Adrenal gland (tissue), 12 donors: Measurements from ENCODE around the gene GRWD1. TPM values are rescaled to one million over a fixed set of nuclear protein-coding genes. Genes with fewer than 3 reads are reported as not detected.

Source experiments
- DNase-seq, 7 donors: peaks; one replicate each; pipeline ENCODE4 v3.0.0-alpha.2; 2019 to 2020
- H3K27ac ChIP-seq, 5 donors: fragments of 200-600 bp; sonication (generic) in 4 of 5; 1 replicate in 3 of 5; 2 replicates in 2 of 5; pipeline versions ENCODE4 v1.5.1 to v1.8.0; 2016 to 2020; ENCODE audit warnings: mild to moderate bottlenecking in 1 of 5
- H3K27me3 ChIP-seq: fragments of 200-600 bp; 2 replicates; pipeline ENCODE4 v1.8.0; 2021
- H3K36me3 ChIP-seq, 2 donors: fragments of 200-600 bp; replicated peaks in 1 of 2; 1 replicate in 1 of 2; 2 replicates in 1 of 2; pipeline versions ENCODE4 v1.5.1 to v1.8.0; 2018 to 2022
- H3K4me1 ChIP-seq, 2 donors: fragments of 200-600 bp; replicated peaks in 1 of 2; 1 replicate in 1 of 2; 2 replicates in 1 of 2; pipeline versions ENCODE4 v1.5.1 to v1.8.0; 2018 to 2021
- H3K4me3 ChIP-seq, 4 donors: fragments of 200-600 bp; sonication (generic) in 3 of 4; one replicate each; pipeline ENCODE4 v1.5.1; 2016 to 2018
- H3K9me3 ChIP-seq, 3 donors: fragments of 200-600 bp; sonication (generic) in 1 of 3; replicated peaks in 1 of 3; 1 replicate in 2 of 3; 2 replicates in 1 of 3; pipeline versions ENCODE4 v1.5.1 to v1.8.0; 2016 to 2021
- CTCF ChIP-seq, 6 experiments: fragments of 450-650 bp in 4 of 6; fragments of 200-600 bp in 2 of 6; sonication (generic) in 1 of 6; IDR thresholded peaks; 1 replicate in 5 of 6; 2 replicates in 1 of 6; pipeline versions ENCODE4 v1.5.1 to v1.8.0; 2016 to 2021; ENCODE audit warnings: antibody characterized with exemption in 6 of 6, mild to moderate bottlenecking in 2 of 6, moderate library complexity in 1 of 6
- POLR2A ChIP-seq, 2 donors: fragments of 450-650 bp; IDR thresholded peaks; one replicate each; pipeline ENCODE4 v1.6.1; 2017; ENCODE audit warnings: antibody characterized with exemption in 2 of 2, mild to moderate bottlenecking in 2 of 2, moderate library complexity in 1 of 2
- WGBS, 4 donors: extraction: QIAGEN DNeasy Blood & Tissue Kit in 2 of 4; methylation state at CpG; one replicate each; pipeline versions ENCODE4 v1.1.5 to v1.1.7; 2013 to 2017; 5-methylcytosine and 5-hydroxymethylcytosine counted together
- intact Hi-C, 2 donors: fragments of 100-400 bp; cut with DNase I; formaldehyde crosslinking; loops; one replicate each; pipeline versions ENCODE4 v1.14.1 to v1.15.0; 2022 to 2023
- polyA plus RNA-seq, 3 donors: library from polyadenylated mRNA; stranded (reverse); fragments of 200-250 nt in 2 of 3; fragments of 350-450 nt in 1 of 3; fragmentation: Illumina TruSeq in 1 of 3; extraction: RNeasy Lipid Tissue Mini Kit (QIAGEN cat#74804) in 1 of 3; gene quantifications; one replicate each; pipeline ENCODE4 v1.2.3, GENCODE V29; 2013 to 2014
- total RNA-seq, 9 donors: library from RNA; depleted of rRNA in 4 of 9; stranded (reverse); fragments of >200 nt in 4 of 9; fragments of 120-200 nt in 1 of 9; fragmentation: NEBNext Ultra II Directional in 1 of 9; extraction: Animal tissue kit (Norgen Biotek cat#: 25700) in 1 of 9; gene quantifications; one replicate each; pipeline versions ENCODE4 v1.1.0 to v1.2.4, GENCODE V29; 2013 to 2023
- donor health status: healthy with polysubstance abuse.
- donor health status: Bipolar disorder and iron deficiency.
- donor health status: DM: yes; HTN: yes; CAD: no.
- donor health status: DM: no; HTN: no; CAD: no.
- donor health status: DM: no; HTN: no; CAD: no.
- donor health status: DM: yes; HTN: yes; CAD: no.

The GRWD1 gene
- total and polyA plus RNA-seq, 12 donors = 6.6 to 48.4 (median 24.0) TPM

- intact Hi-C loops = no loop called here
- DNase-seq = peak in 2 of 7 donors; percentile 10 to 20
Measured at GRCh38 chr19:48502350-48503018, 56.7 kb downstream of the GRWD1 start.

GRCh38 chr19:48506138-48506733 is 60.5 kb downstream of the GRWD1 start:
- no peak overlapping the region for H3K4me3 ChIP-seq
- intact Hi-C loops = loop anchor here (5.0 kb wide), 2 partner anchors 76 to 81 kb away; no protein-coding TSS in a partner anchor
- H3K9me3 ChIP-seq = no peaks in the 10 kb centered on the region
- TF ChIP-seq POLR2A (IDR thresholded peaks at IDR 0.05) (no peak), CTCF (IDR thresholded peaks at IDR 0.05) (peak; percentile 46 to 87 (median 70))
- H3K27me3 ChIP-seq = peaks cover 4% of the 10 kb centered on the region
- no peaks in the 10 kb centered on the region for H3K36me3 ChIP-seq
- H3K4me1 ChIP-seq = peaks cover 2% of the 10 kb centered on the region in 2 donors
- 81 to 91% (median 90%) methylated on average over 4 to 5 of the region's 5 CpGs for WGBS, 4 donors
- H3K27ac ChIP-seq = no peak overlapping the region
- peak in 3 of 7 donors; percentile 15 to 33 (median 31) for DNase-seq

More at GRCh38 chr19:48502350-48503018, 56.7 kb downstream of the GRWD1 start:
- Histone ChIP-seq H3K4me3 (peak overlapping the region in 1 of 4 donors; percentile 18), H3K27me3 (no peaks in the 10 kb centered on the region), H3K36me3 (no peaks in the 10 kb centered on the region), H3K9me3 (no peaks in the 10 kb centered on the region), H3K4me1 (peaks cover 3 to 5% of the 10 kb centered on the region in 2 donors), H3K27ac (peak overlapping the region in 1 of 5 donors; percentile 46)
- TF ChIP-seq CTCF (IDR thresholded peaks at IDR 0.05) (no peak), POLR2A (IDR thresholded peaks at IDR 0.05) (no peak)
- 21 to 65% (median 34%) methylated on average over 13 to 27 of the region's 27 CpGs for WGBS, 4 donors

Other genes with a start within 250 kb of the GRWD1 start
- gene CARD8, start 190.1 kb upstream of the GRWD1 start, total RNA-seq = 10 to 100 TPM; 14.1 to 45.3 (median 32.3) TPM
- gene CARD8, start 190.1 kb upstream of the GRWD1 start, polyA plus RNA-seq = 10 to 100 TPM; 30.0 to 48.3 (median 33.7) TPM
- 1 to 10 TPM in 1 of 9 donors, under 1 TPM in 7, not detected in 1; 0.18 to 1.4 (median 0.59) TPM for gene ZNF114, start 175.9 kb upstream of the GRWD1 start, total RNA-seq
- gene ZNF114, start 175.9 kb upstream of the GRWD1 start, polyA plus RNA-seq = under 1 TPM; 0.07 to 0.16 (median 0.10) TPM
- gene EMP3, start 120.4 kb upstream of the GRWD1 start, total RNA-seq = 100 to 1,000 TPM in 4 of 9 donors, 10 to 100 TPM in 5; 20.6 to 118 (median 97.9) TPM
- gene EMP3, start 120.4 kb upstream of the GRWD1 start, polyA plus RNA-seq = 100 to 1,000 TPM in 2 of 3 donors, 10 to 100 TPM in 1; 63.9 to 409 (median 315) TPM
- 10 to 100 TPM in 6 of 9 donors, 1 to 10 TPM in 3; 3.3 to 26.3 (median 10.9) TPM for gene TMEM143, start 82.0 kb upstream of the GRWD1 start, total RNA-seq
- 10 to 100 TPM in 2 of 3 donors, 1 to 10 TPM in 1; 9.6 to 26.5 (median 20.1) TPM for gene TMEM143, start 82.0 kb upstream of the GRWD1 start, polyA plus RNA-seq
- gene SYNGR4, start 81.6 kb upstream of the GRWD1 start, total RNA-seq = not detected
- gene SYNGR4, start 81.6 kb upstream of the GRWD1 start, polyA plus RNA-seq = under 1 TPM in 1 of 3 donors, not detected in 2; 0.13 TPM
- 100 to 1,000 TPM in 7 of 9 donors, 10 to 100 TPM in 2; 63.4 to 201 (median 161) TPM for gene KDELR1, start 54.4 kb upstream of the GRWD1 start, total RNA-seq
- 100 to 1,000 TPM; 110 to 146 (median 126) TPM for gene KDELR1, start 54.4 kb upstream of the GRWD1 start, polyA plus RNA-seq
- 1 to 10 TPM in 3 of 9 donors, under 1 TPM in 6; 0.12 to 1.8 (median 0.57) TPM for gene GRIN2D, start 52.3 kb upstream of the GRWD1 start, total RNA-seq
- gene GRIN2D, start 52.3 kb upstream of the GRWD1 start, polyA plus RNA-seq = 1 to 10 TPM in 1 of 3 donors, under 1 TPM in 2; 0.11 to 1.0 (median 0.64) TPM
- under 1 TPM; 0.09 to 0.83 (median 0.44) TPM for gene KCNJ14, start 9.6 kb downstream of the GRWD1 start, total RNA-seq
- under 1 TPM; 0.16 to 0.56 (median 0.34) TPM for gene KCNJ14, start 9.6 kb downstream of the GRWD1 start, polyA plus RNA-seq
- gene CYTH2, start 23.4 kb downstream of the GRWD1 start, total RNA-seq = 10 to 100 TPM; 28.5 to 93.5 (median 53.7) TPM
- 10 to 100 TPM; 26.3 to 91.7 (median 51.8) TPM for gene CYTH2, start 23.4 kb downstream of the GRWD1 start, polyA plus RNA-seq
- 1 to 10 TPM in 7 of 9 donors, under 1 TPM in 2; 0.06 to 4.4 (median 2.2) TPM for gene LMTK3, start 65.9 kb downstream of the GRWD1 start, total RNA-seq
- 10 to 100 TPM in 1 of 3 donors, 1 to 10 TPM in 1, under 1 TPM in 1; 0.57 to 15.1 (median 2.3) TPM for gene LMTK3, start 65.9 kb downstream of the GRWD1 start, polyA plus RNA-seq
- gene SULT2B1, start 106.2 kb downstream of the GRWD1 start, total RNA-seq = 1 to 10 TPM in 2 of 9 donors, under 1 TPM in 4, not detected in 3; 0.22 to 1.4 (median 0.49) TPM
- under 1 TPM; 0.24 to 0.88 (median 0.72) TPM for gene SULT2B1, start 106.2 kb downstream of the GRWD1 start, polyA plus RNA-seq
- not detected for gene SPACA4, start 160.8 kb downstream of the GRWD1 start, total RNA-seq
- gene SPACA4, start 160.8 kb downstream of the GRWD1 start, polyA plus RNA-seq = not detected
- under 1 TPM in 2 of 9 donors, not detected in 7; 0.17 to 0.75 TPM for gene FAM83E, start 169.1 kb downstream of the GRWD1 start, total RNA-seq
- 1 to 10 TPM in 1 of 3 donors, under 1 TPM in 1, not detected in 1; 0.24 to 1.6 TPM for gene FAM83E, start 169.1 kb downstream of the GRWD1 start, polyA plus RNA-seq
- gene RPL18, start 173.2 kb downstream of the GRWD1 start, total RNA-seq = 1,000 to 10,000 TPM; 1,183 to 3,315 (median 1,689) TPM
- gene RPL18, start 173.2 kb downstream of the GRWD1 start, polyA plus RNA-seq = 1,000 to 10,000 TPM in 2 of 3 donors, 100 to 1,000 TPM in 1; 575 to 5,137 (median 3,671) TPM
- 10 to 100 TPM; 11.7 to 27.9 (median 17.9) TPM for gene SPHK2, start 173.5 kb downstream of the GRWD1 start, total RNA-seq
- 10 to 100 TPM in 2 of 3 donors, 1 to 10 TPM in 1; 4.3 to 29.9 (median 12.6) TPM for gene SPHK2, start 173.5 kb downstream of the GRWD1 start, polyA plus RNA-seq
- 10 to 100 TPM; 24.3 to 78.3 (median 49.2) TPM for gene DBP, start 191.4 kb downstream of the GRWD1 start, total RNA-seq
- 10 to 100 TPM; 11.5 to 80.6 (median 57.9) TPM for gene DBP, start 191.4 kb downstream of the GRWD1 start, polyA plus RNA-seq
- 10 to 100 TPM in 8 of 9 donors, 1 to 10 TPM in 1; 6.0 to 44.2 (median 21.7) TPM for gene CA11, start 200.2 kb downstream of the GRWD1 start, total RNA-seq
- gene CA11, start 200.2 kb downstream of the GRWD1 start, polyA plus RNA-seq = 100 to 1,000 TPM in 1 of 3 donors, 10 to 100 TPM in 2; 17.7 to 125 (median 50.4) TPM
- gene NTN5, start 227.0 kb downstream of the GRWD1 start, total RNA-seq = 1 to 10 TPM in 1 of 9 donors, under 1 TPM in 5, not detected in 3; 0.11 to 2.4 (median 0.42) TPM
- gene NTN5, start 227.0 kb downstream of the GRWD1 start, polyA plus RNA-seq = 1 to 10 TPM in 2 of 3 donors, under 1 TPM in 1; 0.11 to 2.4 (median 1.1) TPM
- not detected for gene FUT2, start 250.0 kb downstream of the GRWD1 start, total RNA-seq
- gene FUT2, start 250.0 kb downstream of the GRWD1 start, polyA plus RNA-seq = under 1 TPM in 2 of 3 donors, not detected in 1; 0.03 to 0.24 TPM